Liver (tissue), 9 donors: ENCODE data around the gene BTG2. TPM values are rescaled to one million over a fixed set of nuclear protein-coding genes. Genes with fewer than 3 reads are reported as not detected.

Source experiments
- DNase-seq: peaks from one replicate; pipeline ENCODE4 v3.0.0-alpha.2; 2017; ENCODE audit warnings: low spot score
- H3K27ac ChIP-seq, 2 donors: one replicate each; pipeline ENCODE4 v1.7.0; 2013; ENCODE audit warnings: inconsistent platforms in 2 of 2, low read length in 2 of 2, control low read depth in 1 of 2, low read depth in 1 of 2, mild to moderate bottlenecking in 1 of 2
- H3K27me3 ChIP-seq, 4 donors: one replicate each; pipeline versions ENCODE4 v1.6.1 to v1.7.0; 2013; ENCODE audit warnings: low read length in 3 of 4, inconsistent platforms in 1 of 4, mild to moderate bottlenecking in 1 of 4, moderate library complexity in 1 of 4; ENCODE audit not compliant: control insufficient read depth in 4 of 4, insufficient read depth in 4 of 4
- H3K36me3 ChIP-seq, 4 donors: one replicate each; pipeline versions ENCODE4 v1.6.1 to v1.7.0; 2013; ENCODE audit warnings: low read length in 3 of 4, mild to moderate bottlenecking in 3 of 4, low read depth in 1 of 4, moderate library complexity in 1 of 4; ENCODE audit not compliant: control insufficient read depth in 4 of 4, insufficient read depth in 3 of 4
- H3K4me1 ChIP-seq, 4 donors: one replicate each; pipeline versions ENCODE4 v1.6.1 to v1.7.0; 2013; ENCODE audit warnings: low read length in 3 of 4, mild to moderate bottlenecking in 3 of 4, moderate library complexity in 1 of 4; ENCODE audit not compliant: control insufficient read depth in 4 of 4, insufficient read depth in 4 of 4
- H3K4me3 ChIP-seq, 3 donors: one replicate each; pipeline versions ENCODE4 v1.6.1 to v1.7.0; 2013; ENCODE audit warnings: low read length in 3 of 3, control low read depth in 1 of 3, low read depth in 1 of 3, mild to moderate bottlenecking in 1 of 3
- H3K9ac ChIP-seq, 2 donors: one replicate each; pipeline ENCODE4 v1.7.0; 2013; ENCODE audit warnings: low read length in 2 of 2, mild to moderate bottlenecking in 2 of 2, moderate library complexity in 2 of 2, control low read depth in 1 of 2, low read depth in 1 of 2
- H3K9me3 ChIP-seq, 4 donors: one replicate each; pipeline versions ENCODE4 v1.6.1 to v1.7.0; 2013; ENCODE audit warnings: low read length in 3 of 4; ENCODE audit not compliant: control insufficient read depth in 4 of 4
- FOXA1 ChIP-seq: IDR thresholded peaks from 2 replicates; pipeline ENCODE4 v1.6.1; 2016; ENCODE audit warnings: antibody characterized with exemption
- JUND ChIP-seq, 2 donors: IDR thresholded peaks; 2 replicates each; pipeline ENCODE4 v1.6.1; 2016; ENCODE audit warnings: antibody characterized with exemption in 2 of 2
- NR2F2 ChIP-seq: IDR thresholded peaks from 2 replicates; pipeline ENCODE4 v1.6.1; 2016; ENCODE audit warnings: antibody characterized with exemption
- RAD21 ChIP-seq, 2 donors: IDR thresholded peaks; 2 replicates each; pipeline ENCODE4 v1.6.1; 2016; ENCODE audit warnings: antibody characterized with exemption in 2 of 2, mild to moderate bottlenecking in 2 of 2
- SP1 ChIP-seq: IDR thresholded peaks from 2 replicates; pipeline ENCODE4 v1.6.1; 2018; ENCODE audit warnings: antibody characterized with exemption, mild to moderate bottlenecking
- WGBS: extraction: QIAGEN DNeasy Blood & Tissue Kit; methylation state at CpG from one replicate; pipeline ENCODE4 v1.1.7; 2013; 5-methylcytosine and 5-hydroxymethylcytosine counted together
- polyA plus RNA-seq, 2 donors: library from polyadenylated mRNA; stranded (reverse) in 1 of 2; unstranded in 1 of 2; fragments of 200-250 nt in 1 of 2; fragments of >200 nt in 1 of 2; fragmentation: Nextera tagmentation in 1 of 2; extraction: Ambion mirVana in 1 of 2; gene quantifications; one replicate each; pipeline versions ENCODE4 v1.2.1 to v1.2.3, GENCODE V29; 2013 to 2015
- total RNA-seq, 2 donors: library from RNA; depleted of rRNA; stranded (reverse); fragments of >200 nt; gene quantifications; one replicate each; pipeline ENCODE4 v1.2.3, GENCODE V29; 2014
- TF ChIP-seq, protein P1 (sequence below): IDR thresholded peaks from 2 replicates; pipeline ENCODE4 v1.6.1; 2016; ENCODE audit warnings: antibody characterized with exemption
- TF ChIP-seq, protein P2 (sequence below): IDR thresholded peaks from 2 replicates; pipeline ENCODE4 v1.6.1; 2016; ENCODE audit warnings: antibody characterized with exemption, mild to moderate bottlenecking
- TF ChIP-seq, protein P3 (sequence below): IDR thresholded peaks from 2 replicates; pipeline ENCODE4 v1.6.1; 2016; ENCODE audit warnings: antibody characterized with exemption
- donor health status: healthy.
- donor health status: healthy.
- donor health status: healthy.
- donor health status: healthy.
- donor health status: healthy.

BTG2 gene
- total and polyA plus RNA-seq, 4 donors = 3.8 to 52.5 (median 4.8) TPM

DNA sequence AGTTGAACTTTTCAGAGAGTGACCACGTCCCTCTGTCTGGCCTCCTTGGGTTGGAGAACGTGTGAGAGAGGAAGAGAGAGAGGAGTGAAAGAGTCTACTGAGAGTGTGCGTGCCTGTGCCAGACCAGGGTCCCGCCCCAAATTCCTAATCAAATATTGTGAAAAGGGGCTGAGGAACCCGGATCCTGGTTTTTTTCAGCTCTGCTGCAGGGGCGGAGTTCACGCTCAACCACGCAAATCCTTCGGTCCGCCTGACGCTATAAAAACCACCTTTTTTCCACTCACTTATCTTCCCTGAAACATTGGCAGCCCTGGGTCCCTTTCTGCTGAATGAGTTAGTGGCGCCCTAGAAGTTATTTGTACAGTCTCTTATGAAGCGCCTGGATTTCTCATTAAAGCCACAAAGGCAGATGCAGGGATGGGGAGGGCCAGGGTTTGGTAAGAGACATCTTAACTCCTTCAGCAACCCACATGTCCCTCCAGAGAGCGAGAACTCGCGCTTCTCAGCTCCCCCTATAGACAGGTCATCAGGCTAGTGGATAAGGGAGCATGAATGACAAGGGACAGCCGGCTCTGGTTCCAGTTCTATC is 45.8 kb downstream of the BTG2 start, which contains the start of gene FMOD:
TSS of gene FMOD (minus strand) at position 86 of the 589 bp plus-strand sequence. CDS start 2,852 bp downstream, outside the sequence.
- Histone ChIP-seq H3K9me3 (no peaks in the 10 kb centered on the region), H3K4me1 (no peaks in the 10 kb centered on the region), H3K9ac (no peak within 1 kb of the TSS), H3K4me3 (peak within 1 kb of the TSS in 1 of 3 donors; percentile 1), H3K27me3 (peaks cover 0 to 6% (median 0%) of the 10 kb centered on the region in 4 donors), H3K36me3 (no peaks in the 10 kb centered on the region), H3K27ac (no peak within 1 kb of the TSS)
- WGBS = 14% methylated on average over 17 of the region's 17 CpGs
- peak; percentile 20 for TF ChIP-seq SP1
- TF ChIP-seq, protein P1, sequence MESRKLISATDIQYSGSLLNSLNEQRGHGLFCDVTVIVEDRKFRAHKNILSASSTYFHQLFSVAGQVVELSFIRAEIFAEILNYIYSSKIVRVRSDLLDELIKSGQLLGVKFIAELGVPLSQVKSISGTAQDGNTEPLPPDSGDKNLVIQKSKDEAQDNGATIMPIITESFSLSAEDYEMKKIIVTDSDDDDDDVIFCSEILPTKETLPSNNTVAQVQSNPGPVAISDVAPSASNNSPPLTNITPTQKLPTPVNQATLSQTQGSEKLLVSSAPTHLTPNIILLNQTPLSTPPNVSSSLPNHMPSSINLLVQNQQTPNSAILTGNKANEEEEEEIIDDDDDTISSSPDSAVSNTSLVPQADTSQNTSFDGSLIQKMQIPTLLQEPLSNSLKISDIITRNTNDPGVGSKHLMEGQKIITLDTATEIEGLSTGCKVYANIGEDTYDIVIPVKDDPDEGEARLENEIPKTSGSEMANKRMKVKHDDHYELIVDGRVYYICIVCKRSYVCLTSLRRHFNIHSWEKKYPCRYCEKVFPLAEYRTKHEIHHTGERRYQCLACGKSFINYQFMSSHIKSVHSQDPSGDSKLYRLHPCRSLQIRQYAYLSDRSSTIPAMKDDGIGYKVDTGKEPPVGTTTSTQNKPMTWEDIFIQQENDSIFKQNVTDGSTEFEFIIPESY = no peak
- TF ChIP-seq, protein P2, sequence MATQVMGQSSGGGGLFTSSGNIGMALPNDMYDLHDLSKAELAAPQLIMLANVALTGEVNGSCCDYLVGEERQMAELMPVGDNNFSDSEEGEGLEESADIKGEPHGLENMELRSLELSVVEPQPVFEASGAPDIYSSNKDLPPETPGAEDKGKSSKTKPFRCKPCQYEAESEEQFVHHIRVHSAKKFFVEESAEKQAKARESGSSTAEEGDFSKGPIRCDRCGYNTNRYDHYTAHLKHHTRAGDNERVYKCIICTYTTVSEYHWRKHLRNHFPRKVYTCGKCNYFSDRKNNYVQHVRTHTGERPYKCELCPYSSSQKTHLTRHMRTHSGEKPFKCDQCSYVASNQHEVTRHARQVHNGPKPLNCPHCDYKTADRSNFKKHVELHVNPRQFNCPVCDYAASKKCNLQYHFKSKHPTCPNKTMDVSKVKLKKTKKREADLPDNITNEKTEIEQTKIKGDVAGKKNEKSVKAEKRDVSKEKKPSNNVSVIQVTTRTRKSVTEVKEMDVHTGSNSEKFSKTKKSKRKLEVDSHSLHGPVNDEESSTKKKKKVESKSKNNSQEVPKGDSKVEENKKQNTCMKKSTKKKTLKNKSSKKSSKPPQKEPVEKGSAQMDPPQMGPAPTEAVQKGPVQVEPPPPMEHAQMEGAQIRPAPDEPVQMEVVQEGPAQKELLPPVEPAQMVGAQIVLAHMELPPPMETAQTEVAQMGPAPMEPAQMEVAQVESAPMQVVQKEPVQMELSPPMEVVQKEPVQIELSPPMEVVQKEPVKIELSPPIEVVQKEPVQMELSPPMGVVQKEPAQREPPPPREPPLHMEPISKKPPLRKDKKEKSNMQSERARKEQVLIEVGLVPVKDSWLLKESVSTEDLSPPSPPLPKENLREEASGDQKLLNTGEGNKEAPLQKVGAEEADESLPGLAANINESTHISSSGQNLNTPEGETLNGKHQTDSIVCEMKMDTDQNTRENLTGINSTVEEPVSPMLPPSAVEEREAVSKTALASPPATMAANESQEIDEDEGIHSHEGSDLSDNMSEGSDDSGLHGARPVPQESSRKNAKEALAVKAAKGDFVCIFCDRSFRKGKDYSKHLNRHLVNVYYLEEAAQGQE = no peak
- TF ChIP-seq RAD21 (IDR thresholded peaks at IDR 0.05) = no peak
- TF ChIP-seq FOXA1 = no peak
- TF ChIP-seq, protein P3, sequence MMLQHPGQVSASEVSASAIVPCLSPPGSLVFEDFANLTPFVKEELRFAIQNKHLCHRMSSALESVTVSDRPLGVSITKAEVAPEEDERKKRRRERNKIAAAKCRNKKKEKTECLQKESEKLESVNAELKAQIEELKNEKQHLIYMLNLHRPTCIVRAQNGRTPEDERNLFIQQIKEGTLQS = no peak
- no peak for DNase-seq

DNA sequence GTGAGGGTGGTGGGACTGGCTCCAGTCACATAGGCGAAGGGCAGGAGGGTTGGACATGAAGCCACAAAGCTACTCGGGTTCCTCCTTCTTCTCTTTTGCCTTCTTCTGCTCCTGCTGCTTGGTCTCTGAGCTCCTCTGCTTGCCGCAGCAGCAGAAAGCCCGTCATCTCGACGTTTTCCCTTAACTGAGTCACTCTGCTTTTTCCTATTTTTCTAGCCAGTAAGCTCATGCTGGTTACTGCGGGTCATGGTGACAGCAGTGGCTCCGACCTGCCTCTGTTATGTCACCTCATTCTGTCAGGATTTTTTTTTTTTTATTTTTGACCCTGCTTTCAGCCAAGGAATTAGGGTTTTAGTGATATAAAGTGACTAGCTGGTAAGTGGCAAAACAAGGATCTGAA is 48.2 kb downstream of the BTG2 start:
- no peak for DNase-seq
- H3K9me3 ChIP-seq = no peaks in the 10 kb centered on the region
- H3K4me3 ChIP-seq = no peak overlapping the region
- no peak overlapping the region for H3K9ac ChIP-seq
- H3K27me3 ChIP-seq = no peaks in the 10 kb centered on the region
- no peaks in the 10 kb centered on the region for H3K4me1 ChIP-seq
- H3K27ac ChIP-seq = no peak overlapping the region
- WGBS = 79% methylated on average over 8 of the region's 8 CpGs
- no peaks in the 10 kb centered on the region for H3K36me3 ChIP-seq
- TF ChIP-seq RAD21 (IDR thresholded peaks at IDR 0.05) (no peak), JUND (IDR thresholded peaks at IDR 0.05) (no peak), NR2F2 (no peak), FOXA1 (no peak)
- TF ChIP-seq, protein P3 = no peak
- TF ChIP-seq, protein P1 = no peak
